IPS DF 6.9 (cell line): Measurements from ENCODE around the gene OVOL2.
"Not testable (repeated sequence)": the region's sequence is repeated elsewhere in the genome, so short reads cannot be mapped to it uniquely, and the experiment has no call there.

Source experiments
- DNase-seq: peaks from one replicate; pipeline ENCODE4 v3.0.0-alpha.2; 2013; ENCODE audit warnings: low read depth, low spot score
- H3K27ac ChIP-seq: one replicate; pipeline ENCODE4 v1.5.1; 2013; ENCODE audit warnings: low read length, control low read depth
- H3K27me3 ChIP-seq: 2 replicates; pipeline ENCODE4 v1.6.1; 2013; ENCODE audit warnings: mild to moderate bottlenecking, low read length; ENCODE audit not compliant: control insufficient read depth, insufficient read depth
- H3K36me3 ChIP-seq: 2 replicates; pipeline ENCODE4 v1.6.1; 2013; ENCODE audit warnings: low read length; ENCODE audit not compliant: control insufficient read depth, insufficient read depth
- H3K4me1 ChIP-seq: 2 replicates; pipeline ENCODE4 v1.6.1; 2013; ENCODE audit warnings: low read length; ENCODE audit not compliant: control insufficient read depth, insufficient read depth
- H3K4me3 ChIP-seq: 2 replicates; pipeline ENCODE4 v1.5.1; 2013; ENCODE audit warnings: mild to moderate bottlenecking, low read length
- H3K9me3 ChIP-seq: 2 replicates; pipeline ENCODE4 v1.6.1; 2013; ENCODE audit warnings: low read length, inconsistent platforms; ENCODE audit not compliant: control insufficient read depth, insufficient read depth
- whole genome bisulfite sequencing: extraction: QIAGEN DNeasy Blood & Tissue Kit; methylation state at CpG from one replicate; pipeline ENCODE4 v1.1.7; 2013; ENCODE audit warnings: mixed read lengths, missing lambda C conversion rate; ENCODE audit not compliant: insufficient read length, insufficient coverage; 5-methylcytosine and 5-hydroxymethylcytosine counted together

Gene OVOL2

GRCh38 chr20:18088841-18089240 is 31.1 kb upstream of the OVOL2 start:
- not testable (repeated sequence) for DNase-seq, H3K27me3 ChIP-seq, H3K36me3 ChIP-seq, H3K4me1 ChIP-seq, H3K9me3 ChIP-seq, H3K4me3 ChIP-seq, H3K27ac ChIP-seq
- WGBS: no CpG with 5 or more reads among the region's 11 CpGs

GRCh38 chr20:18088298-18088697 is 30.6 kb upstream of the OVOL2 start:
- no CpG with 5 or more reads among the region's 3 CpGs for WGBS
- not testable (repeated sequence) for H3K4me3 ChIP-seq, H3K9me3 ChIP-seq, H3K27me3 ChIP-seq, H3K27ac ChIP-seq, H3K36me3 ChIP-seq, DNase-seq, H3K4me1 ChIP-seq

- WGBS: no CpG with 5 or more reads among the region's 6 CpGs
- no peaks in the 10 kb centered on the region for H3K9me3 ChIP-seq
These were observed 29.3 kb upstream of the OVOL2 start for GRCh38 chr20:18087054-18087453.

GRCh38 chr20:18080836-18081235 is 23.1 kb upstream of the OVOL2 start:
- H3K4me3 ChIP-seq, H3K27me3 ChIP-seq, H3K27ac ChIP-seq, DNase-seq, H3K4me1 ChIP-seq, H3K9me3 ChIP-seq, H3K36me3 ChIP-seq: not testable (repeated sequence)
- WGBS: no CpG with 5 or more reads among the region's 9 CpGs

More at GRCh38 chr20:18087054-18087453, 29.3 kb upstream of the OVOL2 start:
- H3K4me3 ChIP-seq: no peak overlapping the region
- no peaks in the 10 kb centered on the region for H3K36me3 ChIP-seq
- no peak overlapping the region for H3K27ac ChIP-seq
- H3K4me1 ChIP-seq: no peaks in the 10 kb centered on the region
- no peaks in the 10 kb centered on the region for H3K27me3 ChIP-seq
- DNase-seq: no peak

GRCh38 chr20:18079756-18080353 is 22.1 kb upstream of the OVOL2 start:
- no peaks in the 10 kb centered on the region for H3K27me3 ChIP-seq
- no peak overlapping the region for H3K27ac ChIP-seq
- no peak for DNase-seq
- no CpG with 5 or more reads among the region's 10 CpGs for WGBS
- H3K9me3 ChIP-seq: no peaks in the 10 kb centered on the region
- H3K4me3 ChIP-seq: no peak overlapping the region
- H3K36me3 ChIP-seq: no peaks in the 10 kb centered on the region
- no peaks in the 10 kb centered on the region for H3K4me1 ChIP-seq

- no peak for DNase-seq
- H3K27me3 ChIP-seq: no peaks in the 10 kb centered on the region
- WGBS: no CpG with 5 or more reads among the region's 4 CpGs
These were observed 19.4 kb upstream of the OVOL2 start for GRCh38 chr20:18077157-18077556.

GRCh38 chr20:18072532-18072931 is 14.8 kb upstream of the OVOL2 start:
- no peak overlapping the region for H3K27ac ChIP-seq
- H3K4me1 ChIP-seq: no peaks in the 10 kb centered on the region
- no peaks in the 10 kb centered on the region for H3K36me3 ChIP-seq
- H3K27me3 ChIP-seq: no peaks in the 10 kb centered on the region
- WGBS: no CpG with 5 or more reads among the region's 7 CpGs
- DNase-seq: no peak
- H3K9me3 ChIP-seq: 0 out of 2 replicates have a peak, but pooled peaks cover 2% of the 10 kb centered on the region
- H3K4me3 ChIP-seq: no peak overlapping the region

More at GRCh38 chr20:18077157-18077556, 19.4 kb upstream of the OVOL2 start:
- no peak overlapping the region for H3K27ac ChIP-seq
- no peaks in the 10 kb centered on the region for H3K4me1 ChIP-seq
- H3K4me3 ChIP-seq: no peak overlapping the region
- no peaks in the 10 kb centered on the region for H3K36me3 ChIP-seq
- H3K9me3 ChIP-seq: no peaks in the 10 kb centered on the region

GRCh38 chr20:18066421-18067333 is 9.0 kb upstream of the OVOL2 start:
- Histone ChIP-seq H3K4me3 (no peak overlapping the region), H3K36me3 (no peaks in the 10 kb centered on the region), H3K27ac (no peak overlapping the region), H3K4me1 (no peaks in the 10 kb centered on the region), H3K9me3 (0 out of 2 replicates have a peak, but pooled peaks cover 2% of the 10 kb centered on the region), H3K27me3 (no peaks in the 10 kb centered on the region)
- WGBS: no CpG with 5 or more reads among the region's 13 CpGs
- no peak for DNase-seq

GRCh38 chr20:18063676-18064075 is 6.0 kb upstream of the OVOL2 start:
- H3K4me3 ChIP-seq: no peak overlapping the region
- no peaks in the 10 kb centered on the region for H3K36me3 ChIP-seq
- no peaks in the 10 kb centered on the region for H3K4me1 ChIP-seq
- H3K27me3 ChIP-seq: no peaks in the 10 kb centered on the region
- no peak for DNase-seq
- H3K27ac ChIP-seq: no peak overlapping the region
- no CpG with 5 or more reads among the region's 6 CpGs for WGBS
- no peaks in the 10 kb centered on the region for H3K9me3 ChIP-seq

GRCh38 chr20:18059603-18060002 is 1.9 kb upstream of the OVOL2 start:
- no peak for DNase-seq

More at GRCh38 chr20:18059603-18060002, 1.9 kb upstream of the OVOL2 start:
- no CpG with 5 or more reads among the region's 2 CpGs for WGBS
- H3K4me3 ChIP-seq: no peak overlapping the region; the same call in 1 of the 2 replicates
- no peak overlapping the region for H3K27ac ChIP-seq
- H3K9me3 ChIP-seq: no peaks in the 10 kb centered on the region
- H3K4me1 ChIP-seq: peaks cover 7% of the 10 kb centered on the region
- no peaks in the 10 kb centered on the region for H3K36me3 ChIP-seq
- H3K27me3 ChIP-seq: peaks cover 8% of the 10 kb centered on the region; the same call in 1 of the 2 replicates
